Measurements from ENCODE around the gene VCL. TPM values are rescaled to one million over a fixed set of nuclear protein-coding genes. Genes with fewer than 3 reads are reported as not detected.

The VCL gene
- total and polyA plus RNA-seq, 2 of the 8 experiments (the other 6 are each of a cell fraction or from before 2014, with no cell fraction given) = 119 to 377 TPM

DNA sequence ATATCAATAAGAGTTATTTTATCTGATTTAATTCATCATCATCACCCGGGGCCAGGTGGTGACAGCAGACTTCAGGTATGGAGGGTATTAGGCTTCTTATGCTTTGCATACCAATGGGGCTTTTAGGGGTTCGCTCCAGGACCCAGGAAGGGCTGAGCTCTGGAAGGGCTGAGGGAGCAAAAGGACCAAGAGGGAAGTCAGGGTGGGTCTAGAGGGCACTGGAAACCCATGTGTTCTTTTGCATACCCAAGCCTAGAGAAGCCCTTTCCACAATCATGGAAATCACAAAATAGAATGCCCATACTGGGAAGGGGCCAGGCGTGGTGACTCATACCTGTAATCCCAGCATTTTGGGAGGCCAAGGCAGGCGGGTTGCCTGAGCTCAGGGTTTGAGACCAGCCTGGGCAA is 30.9 kb upstream of the VCL start (continued):
- TF ChIP-seq RBBP5 (IDR thresholded peaks at IDR 0.05; ENCODE audit: borderline replicate concordance, low read depth, low read length) = no peak
- TF ChIP-seq, protein P1, sequence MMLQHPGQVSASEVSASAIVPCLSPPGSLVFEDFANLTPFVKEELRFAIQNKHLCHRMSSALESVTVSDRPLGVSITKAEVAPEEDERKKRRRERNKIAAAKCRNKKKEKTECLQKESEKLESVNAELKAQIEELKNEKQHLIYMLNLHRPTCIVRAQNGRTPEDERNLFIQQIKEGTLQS (IDR thresholded peaks at IDR 0.05; ENCODE audit: insufficient read depth, low read depth, low read length) = no peak
- TF ChIP-seq HDAC2 (IDR thresholded peaks at IDR 0.05; ENCODE audit: borderline replicate concordance in 1 of 2, low read depth in 2 of 2, low read length in 2 of 2) = no peak

Measured in H1 (cell line).